Measurements from ENCODE around the gene SLC6A8.

DNA sequence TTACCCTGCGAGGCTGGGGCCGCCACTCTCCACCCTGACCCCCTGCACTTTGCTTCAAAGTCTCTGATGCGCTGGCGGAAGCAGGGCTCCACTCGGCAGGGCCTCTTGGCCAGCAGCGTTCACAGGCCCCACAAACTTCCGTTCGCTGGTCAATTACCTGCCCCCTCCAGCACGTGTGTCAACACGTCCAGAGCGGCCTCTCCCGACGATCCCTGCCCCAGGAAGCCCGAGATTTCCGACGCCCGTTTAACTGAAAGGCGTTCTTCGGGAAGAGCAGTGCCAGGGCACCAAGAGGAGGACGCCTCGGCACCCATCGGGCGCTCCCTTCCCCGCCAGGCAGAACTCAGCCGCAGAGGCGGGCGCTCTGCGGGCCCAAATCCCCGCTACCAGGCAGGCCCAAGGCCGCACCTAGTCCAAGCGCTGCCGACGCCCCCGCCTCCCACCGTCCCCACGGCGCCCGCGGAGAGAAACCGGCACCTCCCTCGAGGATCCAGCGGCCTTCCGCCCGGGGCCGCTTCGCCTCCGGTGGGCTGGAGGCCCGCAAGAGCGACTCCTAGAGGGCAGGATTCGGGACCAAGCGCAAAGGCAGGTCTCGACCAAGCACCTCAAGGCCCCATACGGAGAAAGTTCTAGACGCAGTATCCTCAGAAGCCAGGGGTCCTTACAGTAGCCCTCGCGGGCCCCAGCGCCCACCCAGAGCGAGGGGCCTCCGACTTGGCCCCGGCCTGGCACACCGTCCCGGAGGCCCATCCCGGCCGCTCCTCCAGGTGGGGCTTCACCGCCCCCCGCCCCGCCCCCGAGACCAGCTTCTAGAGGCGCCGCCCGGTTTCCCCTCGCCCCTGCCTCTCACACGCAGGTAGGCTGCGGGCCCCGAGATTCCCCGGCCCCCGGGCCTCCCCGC is 35.9 kb downstream of the SLC6A8 start:
- TF ChIP-seq, protein P1, sequence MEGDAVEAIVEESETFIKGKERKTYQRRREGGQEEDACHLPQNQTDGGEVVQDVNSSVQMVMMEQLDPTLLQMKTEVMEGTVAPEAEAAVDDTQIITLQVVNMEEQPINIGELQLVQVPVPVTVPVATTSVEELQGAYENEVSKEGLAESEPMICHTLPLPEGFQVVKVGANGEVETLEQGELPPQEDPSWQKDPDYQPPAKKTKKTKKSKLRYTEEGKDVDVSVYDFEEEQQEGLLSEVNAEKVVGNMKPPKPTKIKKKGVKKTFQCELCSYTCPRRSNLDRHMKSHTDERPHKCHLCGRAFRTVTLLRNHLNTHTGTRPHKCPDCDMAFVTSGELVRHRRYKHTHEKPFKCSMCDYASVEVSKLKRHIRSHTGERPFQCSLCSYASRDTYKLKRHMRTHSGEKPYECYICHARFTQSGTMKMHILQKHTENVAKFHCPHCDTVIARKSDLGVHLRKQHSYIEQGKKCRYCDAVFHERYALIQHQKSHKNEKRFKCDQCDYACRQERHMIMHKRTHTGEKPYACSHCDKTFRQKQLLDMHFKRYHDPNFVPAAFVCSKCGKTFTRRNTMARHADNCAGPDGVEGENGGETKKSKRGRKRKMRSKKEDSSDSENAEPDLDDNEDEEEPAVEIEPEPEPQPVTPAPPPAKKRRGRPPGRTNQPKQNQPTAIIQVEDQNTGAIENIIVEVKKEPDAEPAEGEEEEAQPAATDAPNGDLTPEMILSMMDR (IDR thresholded peaks at IDR 0.05; ENCODE audit: borderline replicate concordance, extremely low read depth, low read length, poor library complexity, severe bottlenecking), result peak; percentile 54
- no peak for TF ChIP-seq EZH2 (IDR thresholded peaks at IDR 0.05; ENCODE audit: borderline replicate concordance, low read depth, low read length, severe bottlenecking)

Data from DND-41 (cell line).